ENCODE data around the gene TCERG1L. TPM values are rescaled to one million over a fixed set of nuclear protein-coding genes. Genes with fewer than 3 reads are reported as not detected.

The TCERG1L gene
- polyA plus RNA-seq, 3 donors = 0.03 to 0.16 TPM; not detected in 1

- H3K27ac ChIP-seq (ENCODE audit: low read depth, low read length) = no peak overlapping the region
- 82 to 89% (median 85%) methylated on average over 19 of the region's 19 CpGs for WGBS, 3 donors
These were observed 37.2 kb downstream of the TCERG1L start for GRCh38 chr10:131274133-131274880.

GRCh38 chr10:131273476-131273875 is 38.0 kb downstream of the TCERG1L start:
- no peak overlapping the region for H3K27ac ChIP-seq (ENCODE audit: low read depth, low read length)
- 69 to 82% (median 77%) methylated on average over 10 of the region's 10 CpGs for WGBS, 3 donors

GRCh38 chr10:131272897-131273451 is 38.5 kb downstream of the TCERG1L start:
- H3K27ac ChIP-seq (ENCODE audit: low read depth, low read length) = no peak overlapping the region
- 83 to 90% (median 84%) methylated on average over 15 of the region's 15 CpGs for whole genome bisulfite sequencing, 3 donors

GRCh38 chr10:131271966-131272365 is 39.6 kb downstream of the TCERG1L start:
- 74 to 88% (median 87%) methylated on average over 12 of the region's 12 CpGs for WGBS, 3 donors
- no peak overlapping the region for H3K27ac ChIP-seq (ENCODE audit: low read depth, low read length)

GRCh38 chr10:131271195-131271880 is 40.2 kb downstream of the TCERG1L start:
- 72 to 76% (median 74%) methylated on average over 13 of the region's 13 CpGs for WGBS, 3 donors
- H3K27ac ChIP-seq (ENCODE audit: low read depth, low read length) = no peak overlapping the region

GRCh38 chr10:131270461-131271190 is 40.9 kb downstream of the TCERG1L start:
- H3K27ac ChIP-seq (ENCODE audit: low read depth, low read length) = no peak overlapping the region
- 59 to 69% (median 64%) methylated on average over 16 of the region's 16 CpGs for WGBS, 3 donors

GRCh38 chr10:131269776-131270460 is 41.6 kb downstream of the TCERG1L start:
- WGBS, 3 donors = 42 to 64% (median 60%) methylated on average over 17 of the region's 17 CpGs
- H3K27ac ChIP-seq (ENCODE audit: low read depth, low read length) = no peak overlapping the region

GRCh38 chr10:131267814-131268095 is 43.8 kb downstream of the TCERG1L start:
- WGBS, 3 donors = 77 to 88% (median 84%) methylated on average over 6 of the region's 6 CpGs
- H3K27ac ChIP-seq (ENCODE audit: low read depth, low read length) = no peak overlapping the region

GRCh38 chr10:131266936-131267813 is 44.3 kb downstream of the TCERG1L start:
- WGBS, 3 donors = 85 to 90% (median 89%) methylated on average over 14 of the region's 14 CpGs
- no peak overlapping the region for H3K27ac ChIP-seq (ENCODE audit: low read depth, low read length)

- WGBS, 3 donors = 75 to 86% (median 80%) methylated on average over 11 of the region's 11 CpGs
- no peak overlapping the region for H3K27ac ChIP-seq (ENCODE audit: low read depth, low read length)
These were observed 47.3 kb downstream of the TCERG1L start for GRCh38 chr10:131264110-131264788.

- WGBS, 3 donors = 76 to 81% (median 81%) methylated on average over 16 of the region's 16 CpGs
- H3K27ac ChIP-seq (ENCODE audit: low read depth, low read length) = no peak overlapping the region
These were observed 49.5 kb downstream of the TCERG1L start for GRCh38 chr10:131261890-131262475.

GRCh38 chr10:131260452-131261211 is 50.9 kb downstream of the TCERG1L start:
- no peak overlapping the region for H3K27ac ChIP-seq (ENCODE audit: low read depth, low read length)
- 84 to 89% (median 88%) methylated on average over 17 of the region's 17 CpGs for WGBS, 3 donors

GRCh38 chr10:131260031-131260430 is 51.5 kb downstream of the TCERG1L start:
- H3K27ac ChIP-seq (ENCODE audit: low read depth, low read length) = no peak overlapping the region
- 90 to 94% (median 91%) methylated on average over 30 to 32 of the region's 32 CpGs for WGBS, 3 donors

GRCh38 chr10:131259535-131259934 is 52.0 kb downstream of the TCERG1L start:
- no peak overlapping the region for H3K27ac ChIP-seq (ENCODE audit: low read depth, low read length)
- 72 to 80% (median 79%) methylated on average over 11 of the region's 11 CpGs for WGBS, 3 donors

GRCh38 chr10:131258256-131258655 is 53.3 kb downstream of the TCERG1L start:
- 89 to 94% (median 92%) methylated on average over 9 of the region's 9 CpGs for WGBS, 3 donors

GRCh38 chr10:131257027-131257426 is 54.5 kb downstream of the TCERG1L start:
- no peak overlapping the region for H3K27ac ChIP-seq (ENCODE audit: low read depth, low read length)
- WGBS, 3 donors = 82 to 83% (median 83%) methylated on average over 11 of the region's 11 CpGs

More at GRCh38 chr10:131258256-131258655, 53.3 kb downstream of the TCERG1L start:
- H3K27ac ChIP-seq (ENCODE audit: low read depth, low read length) = no peak overlapping the region

Measured in adipose tissue (tissue), 3 donors.